HEK293 (cell line): Measurements from ENCODE around the gene SETD4.

Experiments used
- CTCF ChIA-PET: fragments of 350-600 bp; formaldehyde crosslinking; extraction: SDS; loops from one replicate; lab custom pipeline; 2021; ENCODE audit warnings: antibody characterized with exemption; lab: Yijun Ruan, JAX
- POLR2A ChIA-PET: fragments of 300-600 bp; formaldehyde crosslinking; extraction: SDS; loops from one replicate; lab custom pipeline; 2020; ENCODE audit warnings: antibody characterized with exemption, inconsistent platforms; lab: Yijun Ruan, JAX
- H3K27ac ChIP-seq: fragments of 200-500 bp; sonication (Bioruptor generic); 2 replicates; pipeline ENCODE4 v1.5.1; 2014; ENCODE audit warnings: low read depth, low read length, control low read depth, inconsistent platforms; ENCODE audit errors: extremely low read depth
- H3K36me3 ChIP-seq, 2 experiments: fragments of 200-500 bp in 1 of 2; sonication (Bioruptor generic) in 1 of 2; 1 replicate in 1 of 2; 2 replicates in 1 of 2; pipeline ENCODE4 v1.5.1; 2014 to 2017; ENCODE audit warnings: inconsistent platforms in 2 of 2, low read length in 2 of 2; ENCODE audit not compliant: control insufficient read depth in 2 of 2, insufficient read depth in 1 of 2
- H3K4me1 ChIP-seq: fragments of 200-500 bp; sonication (Bioruptor generic); 2 replicates; pipeline ENCODE4 v1.5.1; 2014; ENCODE audit warnings: mild to moderate bottlenecking, low read length, inconsistent platforms; ENCODE audit not compliant: control insufficient read depth, insufficient read depth
- H3K4me3 ChIP-seq: 2 replicates; pipeline ENCODE4 v1.5.1; 2011; ENCODE audit warnings: low read depth, mild to moderate bottlenecking, control low read depth, low read length, moderate library complexity
- H3K9me3 ChIP-seq: fragments of 200-500 bp; sonication (Bioruptor generic); 2 replicates; pipeline ENCODE4 v1.5.1; 2014; ENCODE audit warnings: low read depth, low read length, inconsistent platforms; ENCODE audit not compliant: control insufficient read depth, insufficient read depth
- BCL6B ChIP-seq: fragments of 450-650 bp; formaldehyde crosslinking; IDR thresholded peaks from 2 replicates; pipeline ENCODE4 v1.5.1; 2017; ENCODE audit warnings: missing biosample characterization, missing genetic modification characterization
- GLI4 ChIP-seq: fragments of 450-650 bp; formaldehyde crosslinking; IDR thresholded peaks from 2 replicates; pipeline ENCODE4 v1.5.1; 2016; ENCODE audit warnings: missing biosample characterization, missing genetic modification characterization
- MYNN ChIP-seq: fragments of 450-650 bp; formaldehyde crosslinking; IDR thresholded peaks from 2 replicates; pipeline ENCODE4 v1.5.1; 2016; ENCODE audit warnings: missing biosample characterization, missing genetic modification characterization, borderline replicate concordance
- PBX3 ChIP-seq: sonication (generic); formaldehyde crosslinking; IDR thresholded peaks from 2 replicates; pipeline ENCODE4 v1.8.1; 2022; ENCODE audit warnings: mild to moderate bottlenecking, moderate library complexity, missing genetic modification reagents
- PRDM4 ChIP-seq: fragments of 450-650 bp; formaldehyde crosslinking; IDR thresholded peaks from 2 replicates; pipeline ENCODE4 v1.5.1; 2017; ENCODE audit warnings: missing biosample characterization, missing genetic modification characterization
- ZBTB26 ChIP-seq: fragments of 450-650 bp; formaldehyde crosslinking; optimal IDR thresholded peaks from 2 replicates; pipeline ENCODE3; 2016; ENCODE audit warnings: missing biosample characterization, mild to moderate bottlenecking, missing genetic modification characterization
- ZBTB8A ChIP-seq: fragments of 450-650 bp; formaldehyde crosslinking; IDR thresholded peaks from 2 replicates; pipeline ENCODE4 v1.5.1; 2016; ENCODE audit warnings: missing biosample characterization, missing genetic modification characterization
- ZFP37 ChIP-seq: fragments of 450-650 bp; formaldehyde crosslinking; IDR thresholded peaks from 2 replicates; pipeline ENCODE4 v1.5.1; 2016; ENCODE audit warnings: missing biosample characterization, missing genetic modification characterization
- ZNF155 ChIP-seq: fragments of 450-650 bp; formaldehyde crosslinking; IDR thresholded peaks from 2 replicates; pipeline ENCODE4 v1.5.1; 2016; ENCODE audit warnings: missing biosample characterization, missing genetic modification characterization
- ZNF157 ChIP-seq: fragments of 450-650 bp; formaldehyde crosslinking; IDR thresholded peaks from 2 replicates; pipeline ENCODE4 v1.5.1; 2016; ENCODE audit warnings: missing biosample characterization, missing genetic modification characterization
- ZNF214 ChIP-seq: fragments of 450-650 bp; formaldehyde crosslinking; IDR thresholded peaks from 2 replicates; pipeline ENCODE4 v1.5.1; 2017; ENCODE audit warnings: missing biosample characterization, mild to moderate bottlenecking, missing genetic modification characterization, borderline replicate concordance
- ZNF23 ChIP-seq: fragments of 450-650 bp; formaldehyde crosslinking; IDR thresholded peaks from 2 replicates; pipeline ENCODE4 v1.5.1; 2016; ENCODE audit warnings: missing biosample characterization, missing genetic modification characterization, borderline replicate concordance
- ZNF354C ChIP-seq: fragments of 450-650 bp; formaldehyde crosslinking; IDR thresholded peaks from 2 replicates; pipeline ENCODE4 v1.5.1; 2016; ENCODE audit warnings: missing biosample characterization, missing genetic modification characterization, low read depth, borderline replicate concordance
- ZNF473 ChIP-seq: fragments of 450-650 bp; formaldehyde crosslinking; IDR thresholded peaks from 2 replicates; pipeline ENCODE4 v1.5.1; 2017; ENCODE audit warnings: missing biosample characterization, missing genetic modification characterization
- ZNF596 ChIP-seq: fragments of 450-650 bp; IDR thresholded peaks from 2 replicates; pipeline ENCODE4 v1.5.0; 2018; ENCODE audit warnings: missing biosample characterization, mild to moderate bottlenecking, missing genetic modification characterization, moderate library complexity
- ZNF670 ChIP-seq: fragments of 450-650 bp; formaldehyde crosslinking; IDR thresholded peaks from 2 replicates; pipeline ENCODE4 v1.5.1; 2016; ENCODE audit warnings: missing biosample characterization, missing genetic modification characterization, low read depth
- ZNF677 ChIP-seq: fragments of 450-650 bp; IDR thresholded peaks from 2 replicates; pipeline ENCODE4 v1.5.0; 2018; ENCODE audit warnings: missing biosample characterization, mild to moderate bottlenecking, missing genetic modification characterization, moderate library complexity
- ZNF707 ChIP-seq: fragments of 450-650 bp; formaldehyde crosslinking; IDR thresholded peaks from 2 replicates; pipeline ENCODE4 v1.5.1; 2016; ENCODE audit warnings: missing biosample characterization, missing genetic modification characterization
- ZSCAN16 ChIP-seq: fragments of 450-650 bp; formaldehyde crosslinking; IDR thresholded peaks from 2 replicates; pipeline ENCODE4 v1.5.1; 2016; ENCODE audit warnings: missing biosample characterization, missing genetic modification characterization

The SETD4 gene

GRCh38 chr21:36053715-36054062 lies 6.6 kb downstream of the SETD4 start (continued):
- no peak for TF ChIP-seq ZNF670 (tag by site-specific recombination)

GRCh38 chr21:36052860-36053714 lies 7.2 kb downstream of the SETD4 start:
- no peaks in the 10 kb centered on the region for H3K9me3 ChIP-seq
- no peak for TF ChIP-seq MYNN
- TF ChIP-seq, all 188 proteins: peak for 0
- Histone ChIP-seq H3K4me3 (no peak overlapping the region), H3K27ac (no peak overlapping the region), H3K4me1 (no peaks in the 10 kb centered on the region), H3K36me3 (peaks cover 55 to 96% of the 10 kb centered on the region in 2 experiments)
- ChIA-PET POLR2A (interaction anchor here (1.4 kb wide), 1 partner anchor 17 kb away, joined by 5 read pairs; the partner anchor contains the start of gene CBR1), CTCF (interaction anchor here (0.7 to 1.5 kb wide), 6 partner anchors 22 to 335 kb away, joined by 3 to 4 read pairs (median 3); no protein-coding TSS in a partner anchor)

- peaks cover 62 to 93% of the 10 kb centered on the region in 2 experiments for H3K36me3 ChIP-seq
- H3K4me3 ChIP-seq, result no peak overlapping the region
- ChIA-PET CTCF (interaction anchor here (0.7 kb wide), 1 partner anchor 22 kb away, joined by 3 read pairs; no protein-coding TSS in a partner anchor), POLR2A (interaction anchor here (1.9 kb wide), 1 partner anchor 12 kb away, joined by 5 read pairs; the partner anchor contains the start of gene SETD4)
- TF ChIP-seq ZNF155 (tag by site-specific recombination), result no peak
- no peak for TF ChIP-seq PBX3 (CRISPR knock-in tag)
- no peak for TF ChIP-seq ZBTB26 (tag by site-specific recombination)
- TF ChIP-seq ZNF677 (tag by site-specific recombination), result no peak
- TF ChIP-seq ZSCAN16 (tag by site-specific recombination), result no peak
- no peak for TF ChIP-seq ZBTB8A (tag by site-specific recombination)
- TF ChIP-seq ZNF354C (tag by site-specific recombination), result no peak
- no peak for TF ChIP-seq PRDM4 (tag by site-specific recombination)
- no peak for TF ChIP-seq GLI4 (tag by site-specific recombination)
- no peak for TF ChIP-seq ZNF596
- TF ChIP-seq ZNF23 (tag by site-specific recombination), result no peak
- TF ChIP-seq ZNF473 (tag by site-specific recombination), result no peak
- no peak for TF ChIP-seq ZFP37 (tag by site-specific recombination)
- no peak for TF ChIP-seq ZNF707 (tag by site-specific recombination)
- TF ChIP-seq ZNF157, result no peak
- TF ChIP-seq BCL6B, result no peak
- no peak for TF ChIP-seq ZNF214
- no peaks in the 10 kb centered on the region for H3K9me3 ChIP-seq
- no peaks in the 10 kb centered on the region for H3K4me1 ChIP-seq
- no peak overlapping the region for H3K27ac ChIP-seq
Observed at GRCh38 chr21:36048357-36048756, 12.0 kb downstream of the SETD4 start.
